Stimulated activated CD8-positive, alpha-beta memory T cell treated with anti-CD3 and anti-CD28 coated beads, Interleukin-15, amount 100 ng/mL, for 1 hour (primary cell): ENCODE results near the gene KRTAP26-1.

Source experiments
- DNase-seq: peaks from one replicate; pipeline ENCODE4 v3.0.0-alpha.2; 2020; ENCODE audit warnings: low read depth

KRTAP26-1 gene

GRCh38 chr21:30271156-30271555 lies 49.0 kb downstream of the KRTAP26-1 start:
- DNase-seq: no peak

GRCh38 chr21:30269803-30270530 lies 50.1 kb downstream of the KRTAP26-1 start:
- no peak for DNase-seq
